GM21786 (cell line): Measurements from ENCODE around the gene FBLN5.
A peak's percentile ranks its signal among the peaks of the same experiment; 100 is the strongest.
"Not testable (repeated sequence)": the region's sequence is repeated elsewhere in the genome, so short reads cannot be mapped to it uniquely, and the experiment has no call there.

Experiments
- ATAC-seq: cut with Tn5 transposase; IDR thresholded peaks from one replicate; pipeline ENCODE4 v1.9.1; 2021; ENCODE audit not compliant: unreplicated experiment

Gene FBLN5

GRCh38 chr14:91885839-91886238 is 61.7 kb downstream of the FBLN5 start:
- no peak for ATAC-seq

GRCh38 chr14:91885113-91885712 is 62.3 kb downstream of the FBLN5 start:
- ATAC-seq, result no peak

GRCh38 chr14:91884664-91885063 is 62.8 kb downstream of the FBLN5 start:
- no peak for ATAC-seq

GRCh38 chr14:91883753-91884152 is 63.7 kb downstream of the FBLN5 start:
- no peak for ATAC-seq

GRCh38 chr14:91882776-91883175 is 64.7 kb downstream of the FBLN5 start:
- ATAC-seq, result no peak

GRCh38 chr14:91882369-91882768 is 65.1 kb downstream of the FBLN5 start:
- ATAC-seq, result no peak

GRCh38 chr14:91879196-91879595 is 68.3 kb downstream of the FBLN5 start:
- no peak for ATAC-seq

GRCh38 chr14:91878274-91878673 is 69.2 kb downstream of the FBLN5 start:
- no peak for ATAC-seq

GRCh38 chr14:91877376-91877915 is 70.0 kb downstream of the FBLN5 start:
- no peak for ATAC-seq

- no peak for ATAC-seq
These were observed 71.0 kb downstream of the FBLN5 start for GRCh38 chr14:91876492-91876891.

GRCh38 chr14:91875525-91876286 is 71.8 kb downstream of the FBLN5 start:
- no peak for ATAC-seq

GRCh38 chr14:91873471-91874415 is 73.8 kb downstream of the FBLN5 start:
- ATAC-seq, result peak; percentile 82

GRCh38 chr14:91872517-91873470 is 74.7 kb downstream of the FBLN5 start:
- ATAC-seq, result peak; percentile 4

GRCh38 chr14:91872011-91872501 is 75.4 kb downstream of the FBLN5 start:
- ATAC-seq, result peak; percentile 53

- not testable (repeated sequence) for ATAC-seq
These were observed 76.1 kb downstream of the FBLN5 start for GRCh38 chr14:91871401-91871800.

GRCh38 chr14:91870890-91871289 is 76.6 kb downstream of the FBLN5 start:
- ATAC-seq, result no peak

- ATAC-seq, result no peak
These were observed 77.5 kb downstream of the FBLN5 start for GRCh38 chr14:91870001-91870400.

- ATAC-seq, result no peak
These were observed 77.9 kb downstream of the FBLN5 start for GRCh38 chr14:91869556-91869955.

- ATAC-seq, result no peak
These were observed 80.0 kb downstream of the FBLN5 start, which contains the start of gene TC2N for GRCh38 chr14:91867316-91867988. TSS of gene TC2N (minus strand) at chr14:91867536. CDS start at chr14:91813769, 53,767 bp downstream.
